GM18505 (cell line): ENCODE data around the gene ALG1.

ENCODE experiments used
- ATAC-seq: cut with Tn5 transposase; IDR thresholded peaks from one replicate; pipeline ENCODE4 v1.9.1; 2021; ENCODE audit not compliant: unreplicated experiment
- POLR2A ChIP-seq: IDR thresholded peaks from 4 replicates; pipeline ENCODE4 v1.6.1; 2011; ENCODE audit warnings: borderline replicate concordance; ENCODE audit not compliant: insufficient read depth, insufficient read length; ENCODE audit errors: extremely low read depth

The ALG1 gene, protein sequence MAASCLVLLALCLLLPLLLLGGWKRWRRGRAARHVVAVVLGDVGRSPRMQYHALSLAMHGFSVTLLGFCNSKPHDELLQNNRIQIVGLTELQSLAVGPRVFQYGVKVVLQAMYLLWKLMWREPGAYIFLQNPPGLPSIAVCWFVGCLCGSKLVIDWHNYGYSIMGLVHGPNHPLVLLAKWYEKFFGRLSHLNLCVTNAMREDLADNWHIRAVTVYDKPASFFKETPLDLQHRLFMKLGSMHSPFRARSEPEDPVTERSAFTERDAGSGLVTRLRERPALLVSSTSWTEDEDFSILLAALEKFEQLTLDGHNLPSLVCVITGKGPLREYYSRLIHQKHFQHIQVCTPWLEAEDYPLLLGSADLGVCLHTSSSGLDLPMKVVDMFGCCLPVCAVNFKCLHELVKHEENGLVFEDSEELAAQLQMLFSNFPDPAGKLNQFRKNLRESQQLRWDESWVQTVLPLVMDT

GRCh38 chr16:5071681-5072333 lies at the start of gene ALG1:
Gene ALG1, plus strand, starts transcription at chr16:5071843. Its CDS starts 7 bp downstream, at chr16:5071850.
- TF ChIP-seq POLR2A, result peak; percentile 99
- ATAC-seq, result peak; percentile 91

DNA sequence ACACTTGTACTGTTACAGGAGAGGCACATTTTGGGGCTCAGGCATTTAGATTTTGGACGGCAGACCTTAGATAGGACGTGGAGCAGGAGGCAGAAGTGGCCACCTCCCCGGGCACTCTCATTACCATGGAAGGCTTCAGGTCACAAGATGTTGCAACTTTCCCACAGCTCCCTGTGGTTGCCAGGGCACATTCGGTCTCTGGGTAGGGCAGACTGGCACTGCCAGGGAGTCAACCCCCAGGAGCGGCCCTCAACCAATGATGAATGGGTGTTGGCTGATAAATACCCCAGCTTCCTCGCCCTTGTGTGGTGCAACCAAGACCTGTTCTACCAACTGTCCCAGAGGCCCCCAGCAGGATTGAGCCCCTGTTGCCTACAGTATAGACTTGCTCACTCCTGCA lies 49.1 kb upstream of the ALG1 start:
- no peak for ATAC-seq
- no peak for TF ChIP-seq POLR2A

GRCh38 chr16:5024632-5025031 lies 47.0 kb upstream of the ALG1 start:
- no peak for TF ChIP-seq POLR2A
- no peak for ATAC-seq

GRCh38 chr16:5025171-5025632 lies 46.4 kb upstream of the ALG1 start:
- TF ChIP-seq POLR2A, result no peak
- no peak for ATAC-seq

DNA sequence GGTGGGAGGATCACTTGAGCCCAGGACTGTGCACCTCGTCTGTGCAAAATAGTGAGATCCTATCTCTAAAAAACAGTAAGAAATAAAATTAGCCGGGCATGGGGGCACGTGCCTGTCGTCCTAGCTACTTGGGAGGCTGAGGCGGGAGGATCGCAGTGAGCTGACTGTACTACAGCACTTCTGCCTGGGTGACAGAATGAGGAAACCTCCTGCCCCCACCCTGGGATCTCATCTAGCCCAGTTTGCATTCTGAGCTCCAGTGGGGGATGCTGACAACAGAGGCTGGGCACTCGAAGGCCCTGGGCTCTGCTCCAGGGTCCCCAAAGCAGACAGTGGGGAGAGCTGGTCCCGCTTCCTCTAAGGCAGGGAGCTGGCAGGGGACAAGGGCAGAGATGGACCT lies 45.0 kb upstream of the ALG1 start:
- no peak for ATAC-seq
- TF ChIP-seq POLR2A, result no peak

GRCh38 chr16:5027086-5027485 lies 44.6 kb upstream of the ALG1 start:
- ATAC-seq, result no peak
- no peak for TF ChIP-seq POLR2A

DNA sequence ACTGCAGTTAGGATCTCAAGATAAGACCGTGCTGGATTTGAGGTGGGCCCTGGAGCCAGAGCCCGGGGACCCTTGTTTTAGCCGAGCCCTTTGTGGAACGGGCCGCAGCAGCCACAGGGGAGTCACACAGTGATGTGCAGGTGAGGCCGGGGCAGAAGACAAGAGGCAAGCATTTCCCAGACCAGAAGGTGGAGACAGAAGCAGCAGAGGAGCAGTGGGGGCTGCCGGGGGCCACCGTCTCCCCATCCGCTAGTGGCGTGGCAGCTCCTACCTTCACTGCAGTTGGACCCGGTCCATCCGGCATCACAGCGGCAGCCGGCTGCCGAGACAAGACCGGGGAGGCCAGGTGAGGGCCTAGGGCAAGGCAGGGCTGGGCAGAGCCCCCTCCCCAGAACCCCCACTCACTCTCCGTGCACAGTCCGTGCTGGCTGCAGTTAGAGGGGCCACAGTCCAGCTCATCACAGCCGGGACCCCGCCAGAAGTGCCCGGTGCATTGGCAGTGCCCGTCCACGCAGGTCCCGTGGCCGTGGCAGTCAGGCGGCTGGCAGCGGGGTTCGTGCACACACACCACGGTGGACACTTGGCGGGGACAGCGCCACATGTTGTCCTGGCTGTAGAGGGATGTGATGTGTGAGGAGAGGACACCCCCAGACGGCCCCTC lies 43.9 kb upstream of the ALG1 start:
- no peak for ATAC-seq
- TF ChIP-seq POLR2A, result no peak

GRCh38 chr16:5028950-5029475 lies 42.6 kb upstream of the ALG1 start:
- TF ChIP-seq POLR2A, result no peak
- ATAC-seq, result no peak

DNA sequence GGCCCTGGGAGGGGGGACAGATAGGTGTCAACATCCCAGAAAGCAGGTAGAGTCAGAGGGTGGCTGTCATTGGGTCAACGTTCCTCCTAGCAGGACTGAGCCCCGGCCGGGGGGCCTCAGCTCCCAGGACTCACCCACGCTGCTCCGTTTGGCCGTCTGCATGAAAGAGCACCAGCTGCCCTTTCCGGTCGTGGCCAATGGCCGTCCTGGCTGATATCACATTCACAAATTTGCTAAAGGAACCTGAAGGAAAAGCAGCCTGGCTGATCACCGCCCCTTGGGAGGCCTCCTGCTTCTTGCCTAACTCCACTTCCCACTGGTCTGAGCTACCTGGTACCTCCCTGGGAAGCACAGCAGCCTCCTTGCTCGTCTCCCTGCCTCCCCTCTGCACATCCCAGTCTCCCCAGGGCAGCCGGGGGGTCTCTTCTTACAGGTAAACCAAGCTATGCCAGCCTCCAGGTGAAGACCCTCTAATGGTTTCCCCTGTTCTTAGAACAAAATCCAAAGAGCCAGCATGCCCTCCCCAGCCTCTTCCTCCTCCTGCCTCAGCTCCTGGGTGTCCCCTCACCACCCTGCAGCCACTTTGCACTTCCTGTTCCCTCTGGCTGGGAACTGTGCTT lies 41.3 kb upstream of the ALG1 start:
- no peak for TF ChIP-seq POLR2A
- no peak for ATAC-seq

DNA sequence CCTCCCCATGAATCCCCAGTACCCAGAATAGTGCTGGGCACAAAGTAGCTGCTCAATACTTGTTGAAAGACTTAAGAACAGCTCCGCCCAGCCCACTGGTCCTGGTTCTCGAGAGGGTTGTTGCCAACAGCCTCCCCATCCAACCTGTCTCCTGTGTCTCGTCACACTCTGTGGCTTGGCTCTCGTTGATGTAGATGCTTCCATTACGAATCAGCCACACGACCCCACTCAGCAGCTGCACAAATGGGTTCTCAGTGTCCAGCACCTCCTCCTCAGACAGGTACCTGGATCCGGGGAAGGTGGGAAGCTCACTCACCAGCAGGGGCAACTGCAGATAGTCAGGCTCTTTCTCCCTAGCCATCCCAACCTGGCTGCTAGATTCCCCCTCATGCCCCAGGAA lies 40.0 kb upstream of the ALG1 start:
- ATAC-seq, result no peak
- no peak for TF ChIP-seq POLR2A

DNA sequence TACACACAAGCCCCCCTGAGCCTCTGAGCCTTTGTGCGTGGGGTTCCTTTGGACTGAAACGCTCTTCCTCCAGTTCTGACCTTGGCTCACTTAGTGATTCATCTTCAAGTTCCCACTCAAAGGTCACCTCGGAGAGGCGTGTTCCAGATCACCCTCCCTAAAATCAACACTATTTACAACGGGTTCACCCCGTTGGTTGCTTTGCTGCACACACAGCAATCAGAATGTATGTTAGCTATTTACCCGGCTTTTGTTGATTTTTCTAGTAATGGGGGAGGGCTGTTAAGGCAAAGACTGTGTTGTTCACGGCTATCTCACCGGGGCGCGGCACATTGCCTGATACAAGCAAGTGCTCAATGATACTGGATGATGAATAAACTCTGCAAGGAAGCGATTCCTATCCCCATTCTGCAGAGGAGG lies 38.9 kb upstream of the ALG1 start:
- TF ChIP-seq POLR2A, result no peak
- ATAC-seq, result no peak

DNA sequence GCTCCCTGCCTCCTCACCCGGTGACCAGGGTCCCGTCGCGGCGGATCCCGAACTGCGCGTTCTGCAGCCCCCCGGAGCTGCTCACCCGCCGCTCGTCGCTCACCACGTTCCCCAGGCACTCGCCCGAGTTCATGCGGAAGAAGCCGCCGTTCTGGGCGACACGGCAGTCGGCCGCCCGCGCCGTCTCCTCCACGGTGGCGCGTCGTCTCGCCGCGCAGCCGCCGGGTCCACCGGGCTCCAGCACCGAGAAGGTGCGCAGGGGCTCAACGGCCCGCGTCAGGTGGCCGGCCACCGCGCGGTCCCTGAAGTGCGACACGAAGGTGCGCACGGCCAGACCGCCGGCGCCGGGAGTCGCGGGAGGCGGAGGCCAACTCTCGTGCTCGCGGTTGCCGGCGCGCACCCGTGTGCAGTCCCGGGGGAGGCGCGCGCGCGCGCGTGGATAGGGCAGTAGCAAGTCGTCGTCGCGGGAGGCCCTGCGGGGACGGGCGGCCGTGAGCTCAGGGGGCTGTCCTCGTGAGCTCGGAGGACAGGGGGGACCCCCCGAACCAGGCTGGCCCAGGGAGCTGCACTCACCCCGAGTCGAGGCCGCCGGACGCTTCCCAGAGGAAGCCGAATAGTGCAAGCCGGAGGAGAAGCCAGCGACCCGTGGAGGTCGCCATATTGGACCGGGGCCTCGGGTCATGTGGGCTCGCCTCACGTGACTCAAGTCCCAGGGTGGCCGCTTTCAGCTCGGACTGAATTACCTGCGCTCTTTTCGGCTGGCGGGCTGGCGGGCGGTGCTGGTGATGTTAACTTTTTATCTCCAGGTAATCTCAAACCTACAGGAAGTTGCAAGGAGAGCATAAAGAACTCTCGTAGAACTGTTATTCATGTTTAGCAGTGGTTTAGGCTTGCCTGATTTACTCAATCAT lies 38.1 kb upstream of the ALG1 start, which contains the start of gene NAGPA:
TSS of gene NAGPA (minus strand) at position 680 of the 911 bp plus-strand sequence. CDS start at position 659, 21 bp downstream.
- peak; percentile 71 for TF ChIP-seq POLR2A

DNA sequence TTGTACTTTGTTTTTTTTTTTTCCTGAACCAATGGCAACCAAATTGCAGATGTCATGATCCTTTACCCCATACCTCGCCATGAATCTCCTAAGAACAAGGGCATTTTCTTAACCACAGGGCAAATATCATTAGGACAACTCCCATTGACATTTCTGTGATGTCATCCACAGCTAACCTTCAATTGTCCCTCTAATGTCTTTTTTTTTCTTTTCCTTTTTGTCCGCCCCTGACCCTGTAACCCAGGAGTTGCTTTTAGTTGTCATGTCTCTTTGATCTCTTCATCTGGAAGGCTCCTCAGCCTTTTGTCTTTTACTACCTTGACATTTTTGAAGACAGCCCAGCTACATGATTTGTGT lies 37.5 kb upstream of the ALG1 start:
- TF ChIP-seq POLR2A, result no peak
- no peak for ATAC-seq

More for the DNA sequence above, 38.1 kb upstream of the ALG1 start, which contains the start of gene NAGPA:
- peak; percentile 91 for ATAC-seq

DNA sequence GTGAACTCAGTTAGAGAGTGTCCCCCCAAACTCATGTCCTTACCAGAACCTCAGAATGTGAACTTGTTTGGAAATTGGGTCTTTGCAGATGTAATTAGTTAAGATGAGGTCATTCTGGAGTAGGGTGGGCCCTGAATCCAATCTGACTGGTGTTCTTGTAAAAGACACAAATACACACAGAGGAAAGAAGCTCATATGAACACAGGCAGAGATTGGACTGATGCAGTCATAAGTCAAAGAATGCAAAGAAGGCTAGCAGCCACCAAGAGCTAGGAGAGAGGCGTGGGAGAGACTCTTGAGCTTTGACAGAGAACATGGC lies 35.8 kb upstream of the ALG1 start:
- no peak for ATAC-seq
- no peak for TF ChIP-seq POLR2A
